B cell (primary cell): Measurements from ENCODE around the gene RNASET2. TPM values are rescaled to one million over a fixed set of nuclear protein-coding genes. Genes with fewer than 3 reads are reported as not detected.

ENCODE experiments used
- ATAC-seq: fragments of 200-7000 bp; cut with Tn5 transposase; one replicate; pipeline ENCODE4 v1.10.0; 2021; ENCODE audit warnings: low read depth, mild to moderate bottlenecking, moderate number of reproducible peaks, moderate library complexity
- CTCF ChIA-PET: fragments of 350-600 bp; sonication (Branson Sonifier 250); formaldehyde crosslinking; loops from one replicate; lab custom pipeline; 2021; ENCODE audit warnings: antibody characterized with exemption, inconsistent platforms; lab: Charles Lee
- POLR2A ChIA-PET: fragments of 350-600 bp; sonication (Branson Sonifier 250); formaldehyde crosslinking; loops from one replicate; lab custom pipeline; 2021; ENCODE audit warnings: antibody characterized with exemption; lab: Charles Lee
- DNase-seq: peaks from one replicate; pipeline ENCODE4 v3.0.0; 2013
- H2AFZ ChIP-seq: 2 replicates; pipeline ENCODE4 v1.6.1; 2012; ENCODE audit warnings: mild to moderate bottlenecking, low read depth, low read length; ENCODE audit not compliant: insufficient read depth, poor library complexity, severe bottlenecking
- H3K27ac ChIP-seq, 2 donors: 1 replicate in 1 of 2; 2 replicates in 1 of 2; pipeline ENCODE4 v1.5.1; 2012 to 2013; ENCODE audit warnings: low read length in 2 of 2, mild to moderate bottlenecking in 2 of 2, moderate library complexity in 1 of 2
- H3K27me3 ChIP-seq, 4 experiments: fragments of 200-600 bp in 1 of 4; sonication (generic) in 1 of 4; replicated peaks in 1 of 4; 1 replicate in 2 of 4; 2 replicates in 2 of 4; pipeline versions ENCODE4 v1.6.1 to v1.7.0; 2013 to 2016; ENCODE audit warnings: low read length in 3 of 4, mild to moderate bottlenecking in 2 of 4, mixed read lengths in 1 of 4, moderate library complexity in 1 of 4; ENCODE audit not compliant: insufficient read depth in 4 of 4, control insufficient read depth in 3 of 4; ENCODE audit errors: control extremely low read depth in 1 of 4
- H3K36me3 ChIP-seq, 2 experiments: replicated peaks in 1 of 2; 1 replicate in 1 of 2; 2 replicates in 1 of 2; pipeline versions ENCODE4 v1.6.1 to v1.7.1; 2013; ENCODE audit warnings: low read length in 1 of 2; ENCODE audit not compliant: insufficient read depth in 2 of 2, control insufficient read depth in 1 of 2; ENCODE audit errors: control extremely low read depth in 1 of 2, extremely low read depth in 1 of 2
- H3K4me1 ChIP-seq, 2 donors: fragments of 200-600 bp in 1 of 2; sonication (generic) in 1 of 2; 1 replicate in 1 of 2; 2 replicates in 1 of 2; pipeline versions ENCODE4 v1.5.1 to v1.6.1; 2013 to 2017; ENCODE audit warnings: low read length in 2 of 2; ENCODE audit not compliant: control insufficient read depth in 2 of 2, insufficient read depth in 2 of 2
- H3K4me2 ChIP-seq: replicated peaks from 2 replicates; pipeline ENCODE3; 2012; ENCODE audit warnings: mild to moderate bottlenecking, low read depth, low read length; ENCODE audit not compliant: poor library complexity, severe bottlenecking
- H3K4me3 ChIP-seq, 5 experiments: fragments of 200-600 bp in 1 of 5; sonication (generic) in 1 of 5; 1 replicate in 3 of 5; 2 replicates in 2 of 5; pipeline versions ENCODE4 v1.5.1 to v1.7.0; 2011 to 2016; ENCODE audit warnings: low read length in 4 of 5, mild to moderate bottlenecking in 4 of 5, low read depth in 2 of 5, control low read depth in 1 of 5, moderate library complexity in 1 of 5; ENCODE audit not compliant: insufficient read depth in 1 of 5; ENCODE audit errors: control extremely low read depth in 1 of 5, extremely low read depth in 1 of 5
- H3K79me2 ChIP-seq: fragments of 200-600 bp; sonication (generic); one replicate; pipeline ENCODE4 v1.6.0; 2016; ENCODE audit warnings: low read length; ENCODE audit not compliant: control insufficient read depth, insufficient read depth
- H3K9ac ChIP-seq: fragments of 200-600 bp; sonication (generic); 2 replicates; pipeline ENCODE4 v1.6.1; 2017; ENCODE audit warnings: mild to moderate bottlenecking, low read length, moderate library complexity
- H3K9me3 ChIP-seq, 3 donors: one replicate each; pipeline versions ENCODE4 v1.6.1 to v1.7.1; 2013; ENCODE audit warnings: low read length in 2 of 3; ENCODE audit not compliant: control insufficient read depth in 2 of 3, insufficient read depth in 1 of 3; ENCODE audit errors: control extremely low read depth in 1 of 3
- H4K20me1 ChIP-seq: 2 replicates; pipeline ENCODE4 v1.6.0; 2012; ENCODE audit warnings: mild to moderate bottlenecking, low read length; ENCODE audit not compliant: insufficient read depth, control insufficient read depth, poor library complexity, severe bottlenecking
- H3K27ac Mint-ChIP-seq: one replicate; pipeline ENCODE4 v1.8.0; 2021; ENCODE audit warnings: mixed read lengths
- H3K27me3 Mint-ChIP-seq: one replicate; pipeline ENCODE4 v1.8.0; 2021; ENCODE audit warnings: mixed read lengths
- H3K4me1 Mint-ChIP-seq: one replicate; pipeline ENCODE4 v1.8.0; 2021; ENCODE audit warnings: mixed read lengths
- H3K4me3 Mint-ChIP-seq: one replicate; pipeline ENCODE4 v1.8.0; 2021; ENCODE audit warnings: mixed read lengths
- H3K9me3 Mint-ChIP-seq: one replicate; pipeline ENCODE4 v1.8.0; 2022; ENCODE audit warnings: mixed read lengths; ENCODE audit not compliant: insufficient read depth
- EZH2 ChIP-seq: IDR thresholded peaks from 2 replicates; pipeline ENCODE4 v1.6.1; 2012; ENCODE audit warnings: borderline replicate concordance, low read depth, mild to moderate bottlenecking, moderate library complexity, low read length; ENCODE audit not compliant: insufficient read depth, poor library complexity, severe bottlenecking
- WGBS: methylation state at CpG from one replicate; pipeline ENCODE4 v1.1.5; 2013; ENCODE audit warnings: missing lambda C conversion rate; ENCODE audit not compliant: insufficient coverage; 5-methylcytosine and 5-hydroxymethylcytosine counted together
- intact Hi-C: fragments of 100-400 bp; cut with micrococcal nuclease; formaldehyde crosslinking; loops from one replicate; pipeline ENCODE4 v1.10.0; 2022
- polyA plus RNA-seq: library from polyadenylated mRNA; depleted of rRNA; stranded (reverse); fragments of >200 nt; gene quantifications from 2 replicates; pipeline ENCODE4 v1.2.3, GENCODE V29; 2012
- total RNA-seq, 2 donors: library from RNA; stranded (reverse); fragments of 120-200 nt in 1 of 2; gene quantifications; 1 replicate in 1 of 2; 2 replicates in 1 of 2; pipeline versions ENCODE4 v1.2.3 to v1.2.4, GENCODE V29; 2013 to 2022
- TF ChIP-seq, protein P1 (sequence below): fragments of 200-600 bp; IDR thresholded peaks from one replicate; pipeline ENCODE4 v1.8.0; 2022; ENCODE audit warnings: antibody characterized with exemption, mild to moderate bottlenecking

The RNASET2 gene
- total and polyA plus RNA-seq, 2 donors (not counting 1 experiment from before 2014, with no cell fraction given): 293 to 330 TPM

DNA sequence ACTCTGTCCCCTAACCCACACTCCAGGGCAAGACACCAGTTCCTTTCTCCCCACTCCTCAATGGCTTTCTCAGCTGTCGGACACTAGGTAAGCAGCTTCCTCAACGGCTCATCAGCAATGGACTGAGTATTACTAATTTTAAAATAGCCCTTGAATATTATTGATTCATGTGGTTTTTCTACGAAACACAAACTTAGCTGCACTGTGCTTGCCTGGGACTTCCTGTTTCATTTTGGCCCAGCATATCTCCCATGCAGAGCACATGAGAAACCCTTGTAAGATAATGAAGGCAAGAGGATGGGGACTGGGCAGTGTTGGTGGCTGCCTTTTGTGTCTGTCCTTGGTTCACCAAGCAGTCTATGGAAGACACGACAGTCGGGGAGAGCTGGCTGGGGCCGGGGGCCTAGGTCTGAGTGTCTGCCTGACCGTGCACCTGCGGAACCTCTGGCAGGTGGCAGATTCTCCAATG is 48.9 kb downstream of the RNASET2 start:
- H3K9me3 ChIP-seq: no peaks in the 10 kb centered on the region
- H3K4me1 Mint-ChIP-seq: peaks cover 59% of the 10 kb centered on the region
- H3K4me3 Mint-ChIP-seq: peak overlapping the region; percentile 71
- H3K4me1 ChIP-seq: peaks cover 28 to 33% of the 10 kb centered on the region in 2 donors
- no peaks in the 10 kb centered on the region for H4K20me1 ChIP-seq
- no peaks in the 10 kb centered on the region for H3K9me3 Mint-ChIP-seq
- peak overlapping the region; percentile 14 to 58 for H3K27ac ChIP-seq
- H3K27ac Mint-ChIP-seq: peak overlapping the region; percentile 73
- peak overlapping the region; percentile 67 for H3K4me2 ChIP-seq
- ATAC-seq: peak; percentile 73
- peak overlapping the region; percentile 75 for H2AFZ ChIP-seq
- CTCF ChIA-PET: interaction anchor here (1.3 kb wide), 1 partner anchor 82 kb away, joined by 4 read pairs; no protein-coding TSS in a partner anchor
- POLR2A ChIA-PET: no interaction called here
- H3K9ac ChIP-seq: peak overlapping the region; percentile 53
- peaks cover 11% of the 10 kb centered on the region for H3K79me2 ChIP-seq
- no peaks in the 10 kb centered on the region for H3K36me3 ChIP-seq
- H3K4me3 ChIP-seq: peak overlapping the region in 4 of 5 experiments; percentile 5 to 64 (median 18)
- intact Hi-C loops: no loop called here
- no peak for TF ChIP-seq EZH2
- TF ChIP-seq, protein P1, sequence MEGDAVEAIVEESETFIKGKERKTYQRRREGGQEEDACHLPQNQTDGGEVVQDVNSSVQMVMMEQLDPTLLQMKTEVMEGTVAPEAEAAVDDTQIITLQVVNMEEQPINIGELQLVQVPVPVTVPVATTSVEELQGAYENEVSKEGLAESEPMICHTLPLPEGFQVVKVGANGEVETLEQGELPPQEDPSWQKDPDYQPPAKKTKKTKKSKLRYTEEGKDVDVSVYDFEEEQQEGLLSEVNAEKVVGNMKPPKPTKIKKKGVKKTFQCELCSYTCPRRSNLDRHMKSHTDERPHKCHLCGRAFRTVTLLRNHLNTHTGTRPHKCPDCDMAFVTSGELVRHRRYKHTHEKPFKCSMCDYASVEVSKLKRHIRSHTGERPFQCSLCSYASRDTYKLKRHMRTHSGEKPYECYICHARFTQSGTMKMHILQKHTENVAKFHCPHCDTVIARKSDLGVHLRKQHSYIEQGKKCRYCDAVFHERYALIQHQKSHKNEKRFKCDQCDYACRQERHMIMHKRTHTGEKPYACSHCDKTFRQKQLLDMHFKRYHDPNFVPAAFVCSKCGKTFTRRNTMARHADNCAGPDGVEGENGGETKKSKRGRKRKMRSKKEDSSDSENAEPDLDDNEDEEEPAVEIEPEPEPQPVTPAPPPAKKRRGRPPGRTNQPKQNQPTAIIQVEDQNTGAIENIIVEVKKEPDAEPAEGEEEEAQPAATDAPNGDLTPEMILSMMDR: no peak
- H3K27me3 ChIP-seq: no peaks in the 10 kb centered on the region
- DNase-seq: peak; percentile 52
- WGBS: 66% methylated on average over 5 of the region's 8 CpGs
- no peaks in the 10 kb centered on the region for H3K27me3 Mint-ChIP-seq

- peak overlapping the region; percentile 67 for H3K4me2 ChIP-seq
- peaks cover 11% of the 10 kb centered on the region for H3K79me2 ChIP-seq
- intact Hi-C loops: no loop called here
- no peaks in the 10 kb centered on the region for H3K27me3 Mint-ChIP-seq
- CTCF ChIA-PET: interaction anchor here (1.3 kb wide), 1 partner anchor 83 kb away, joined by 4 read pairs; no protein-coding TSS in a partner anchor
- H3K4me3 ChIP-seq: peak overlapping the region in 1 of 5 experiments; percentile 64
- H3K27ac Mint-ChIP-seq: peak overlapping the region; percentile 73
- no peaks in the 10 kb centered on the region for H3K36me3 ChIP-seq
- POLR2A ChIA-PET: no interaction called here
- H3K9me3 ChIP-seq: peaks cover 0 to 5% (median 0%) of the 10 kb centered on the region in 3 donors
- 97% methylated on average over 17 of the region's 17 CpGs for WGBS
- no peaks in the 10 kb centered on the region for H3K9me3 Mint-ChIP-seq
- peak overlapping the region; percentile 20 for H3K4me3 Mint-ChIP-seq
- ATAC-seq: no peak
- peak overlapping the region; percentile 75 for H2AFZ ChIP-seq
- no peaks in the 10 kb centered on the region for H4K20me1 ChIP-seq
- peak overlapping the region in 1 of 2 donors; percentile 58 for H3K27ac ChIP-seq
- no peak for DNase-seq
- peaks cover 55% of the 10 kb centered on the region for H3K4me1 Mint-ChIP-seq
- TF ChIP-seq EZH2: no peak
- H3K27me3 ChIP-seq: no peaks in the 10 kb centered on the region
- peak overlapping the region; percentile 53 for H3K9ac ChIP-seq
- peaks cover 28 to 33% of the 10 kb centered on the region in 2 donors for H3K4me1 ChIP-seq
Observed at GRCh38 chr6:166906376-166907044, 49.8 kb downstream of the RNASET2 start.
